ENCODE results near the gene PFKM. TPM values are rescaled to one million over a fixed set of nuclear protein-coding genes. Genes with fewer than 3 reads are reported as not detected.
"Not testable (repeated sequence)": the region's sequence is repeated elsewhere in the genome, so short reads cannot be mapped to it uniquely, and the experiment has no call there.

Gene PFKM
- total and polyA plus RNA-seq, 4 donors = 4.5 to 23.9 (median 5.8) TPM

- Histone ChIP-seq H3K27me3 (ENCODE audit: control insufficient read depth in 4 of 4, insufficient read depth in 4 of 4, low read length in 3 of 4) (no peaks in the 10 kb centered on the region), H3K9me3 (ENCODE audit: control insufficient read depth in 4 of 4, low read length in 3 of 4) (no peaks in the 10 kb centered on the region), H3K27ac (ENCODE audit: low read depth in 1 of 2, low read length in 2 of 2) (no peak overlapping the region), H3K4me1 (ENCODE audit: control insufficient read depth in 4 of 4, insufficient read depth in 4 of 4, low read length in 3 of 4) (peaks cover 0 to 4% (median under 1%) of the 10 kb centered on the region in 4 donors), H3K36me3 (ENCODE audit: control insufficient read depth in 4 of 4, insufficient read depth in 3 of 4, low read depth in 1 of 4, low read length in 3 of 4) (no peaks in the 10 kb centered on the region), H3K4me3 (ENCODE audit: low read depth in 1 of 3, low read length in 3 of 3) (no peak overlapping the region), H3K9ac (ENCODE audit: low read depth in 1 of 2, low read length in 2 of 2) (no peak overlapping the region)
- WGBS = 43% methylated on average over 4 of the region's 4 CpGs
- no peak for TF ChIP-seq MAX (IDR thresholded peaks at IDR 0.05)
- no peak for TF ChIP-seq HNF4G (IDR thresholded peaks at IDR 0.05)
- no peak for TF ChIP-seq GABPA (IDR thresholded peaks at IDR 0.05 in 1 of 2, conservative IDR thresholded peaks at IDR 0.05 in 1 of 2)
- TF ChIP-seq ATF3 (IDR thresholded peaks at IDR 0.05) = peak; percentile 45
- no peak for TF ChIP-seq ZBTB33 (IDR thresholded peaks at IDR 0.05)
- TF ChIP-seq SP1 (IDR thresholded peaks at IDR 0.05) = peak; percentile 19
- no peak for TF ChIP-seq YY1 (IDR thresholded peaks at IDR 0.05)
- peak in 1 of 2 donors; percentile 22 for TF ChIP-seq HNF4A (conservative IDR thresholded peaks at IDR 0.05)
- TF ChIP-seq RAD21 (IDR thresholded peaks at IDR 0.05) = peak in 1 of 2 donors; percentile 15
- TF ChIP-seq RXRA (IDR thresholded peaks at IDR 0.05) = peak in 1 of 2 donors; percentile 20
- TF ChIP-seq JUND (IDR thresholded peaks at IDR 0.05) = no peak
- no peak for DNase-seq (ENCODE audit: low spot score)
These were observed 4.0 kb downstream of the PFKM start for GRCh38 chr12:48123169-48123568.

GRCh38 chr12:48125542-48125941, 6.4 kb downstream of the PFKM start:
- not testable (repeated sequence) for H3K27me3 ChIP-seq (ENCODE audit: control insufficient read depth in 4 of 4, insufficient read depth in 4 of 4, low read length in 3 of 4); H3K9ac ChIP-seq (ENCODE audit: low read depth in 1 of 2, low read length in 2 of 2); H3K36me3 ChIP-seq (ENCODE audit: control insufficient read depth in 4 of 4, insufficient read depth in 3 of 4, low read depth in 1 of 4, low read length in 3 of 4); H3K4me3 ChIP-seq (ENCODE audit: low read depth in 1 of 3, low read length in 3 of 3); H3K4me1 ChIP-seq (ENCODE audit: control insufficient read depth in 4 of 4, insufficient read depth in 4 of 4, low read length in 3 of 4); DNase-seq (ENCODE audit: low spot score); H3K9me3 ChIP-seq (ENCODE audit: control insufficient read depth in 4 of 4, low read length in 3 of 4); H3K27ac ChIP-seq (ENCODE audit: low read depth in 1 of 2, low read length in 2 of 2)
- 95% methylated on average over 5 of the region's 5 CpGs for WGBS

- DNase-seq (ENCODE audit: low spot score) = no peak
- Histone ChIP-seq H3K27ac (ENCODE audit: low read depth in 1 of 2, low read length in 2 of 2) (no peak overlapping the region), H3K36me3 (ENCODE audit: control insufficient read depth in 4 of 4, insufficient read depth in 3 of 4, low read depth in 1 of 4, low read length in 3 of 4) (peaks cover 0 to 1% (median 0%) of the 10 kb centered on the region in 4 donors), H3K9ac (ENCODE audit: low read depth in 1 of 2, low read length in 2 of 2) (no peak overlapping the region), H3K4me1 (ENCODE audit: control insufficient read depth in 4 of 4, insufficient read depth in 4 of 4, low read length in 3 of 4) (no peaks in the 10 kb centered on the region), H3K4me3 (ENCODE audit: low read depth in 1 of 3, low read length in 3 of 3) (no peak overlapping the region), H3K9me3 (ENCODE audit: control insufficient read depth in 4 of 4, low read length in 3 of 4) (no peaks in the 10 kb centered on the region), H3K27me3 (ENCODE audit: control insufficient read depth in 4 of 4, insufficient read depth in 4 of 4, low read length in 3 of 4) (no peaks in the 10 kb centered on the region)
- WGBS = 90% methylated on average over 4 of the region's 4 CpGs
- TF ChIP-seq FOXA2 (IDR thresholded peaks at IDR 0.05) = no peak
- TF ChIP-seq GABPA (IDR thresholded peaks at IDR 0.05 in 1 of 2, conservative IDR thresholded peaks at IDR 0.05 in 1 of 2) = no peak
- no peak for TF ChIP-seq HNF4A (conservative IDR thresholded peaks at IDR 0.05)
- TF ChIP-seq MAX (IDR thresholded peaks at IDR 0.05) = no peak
- TF ChIP-seq FOXA1 (IDR thresholded peaks at IDR 0.05) = no peak
- no peak for TF ChIP-seq REST (IDR thresholded peaks at IDR 0.05)
- no peak for TF ChIP-seq ATF3 (IDR thresholded peaks at IDR 0.05)
- TF ChIP-seq ZBTB33 (IDR thresholded peaks at IDR 0.05) = no peak
- TF ChIP-seq JUND (IDR thresholded peaks at IDR 0.05) = no peak
- no peak for TF ChIP-seq YY1 (IDR thresholded peaks at IDR 0.05)
- no peak for TF ChIP-seq TAF1 (conservative IDR thresholded peaks at IDR 0.05)
- TF ChIP-seq CTCF (IDR thresholded peaks at IDR 0.05; ENCODE audit: low read depth, low read length, missing input control) = no peak
- no peak for TF ChIP-seq HNF4G (IDR thresholded peaks at IDR 0.05)
- no peak for TF ChIP-seq EGR1 (IDR thresholded peaks at IDR 0.05; ENCODE audit: low read depth in 2 of 2)
- no peak for TF ChIP-seq RXRA (IDR thresholded peaks at IDR 0.05)
These were observed 6.8 kb downstream of the PFKM start for GRCh38 chr12:48125985-48126384.
